Measurements from ENCODE around the gene TPRA1. TPM values are rescaled to one million over a fixed set of nuclear protein-coding genes. Genes with fewer than 3 reads are reported as not detected.
A peak's percentile ranks its signal among the peaks of the same experiment; 100 is the strongest.

The TPRA1 gene
- total and polyA plus RNA-seq, 9 of the 15 experiments (the other 6 are each of a cell fraction or from before 2014, with no cell fraction given) = 0.66 to 21.5 (median 11.1) TPM

DNA sequence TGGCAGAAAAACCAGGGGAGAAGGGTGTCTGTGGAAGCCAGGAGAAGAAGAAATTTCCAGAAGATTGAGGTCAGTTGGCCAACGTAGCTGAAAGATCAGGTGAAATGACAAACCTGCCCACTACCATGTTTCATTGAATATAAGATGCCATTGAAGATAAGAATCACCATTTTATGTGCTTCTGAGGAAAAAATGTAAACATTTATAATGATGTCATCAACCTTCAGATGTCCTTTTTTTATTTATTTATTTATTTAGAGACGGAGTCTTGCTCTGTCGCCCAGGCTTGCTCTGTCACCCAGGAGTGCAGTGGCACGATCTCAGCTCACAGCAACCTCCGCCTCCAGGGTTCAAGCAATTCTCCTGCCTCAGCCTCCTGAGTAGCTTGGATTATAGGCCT, 33.5 kb upstream of the TPRA1 start (continued):
- TF ChIP-seq, protein P1, sequence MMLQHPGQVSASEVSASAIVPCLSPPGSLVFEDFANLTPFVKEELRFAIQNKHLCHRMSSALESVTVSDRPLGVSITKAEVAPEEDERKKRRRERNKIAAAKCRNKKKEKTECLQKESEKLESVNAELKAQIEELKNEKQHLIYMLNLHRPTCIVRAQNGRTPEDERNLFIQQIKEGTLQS (IDR thresholded peaks at IDR 0.05) = peak; percentile 45; the same call in 1 of the 2 replicates
- TF ChIP-seq, protein P1 (CRISPR knock-in tag; conservative IDR thresholded peaks at IDR 0.05) = no peak
- TF ChIP-seq, protein P2, sequence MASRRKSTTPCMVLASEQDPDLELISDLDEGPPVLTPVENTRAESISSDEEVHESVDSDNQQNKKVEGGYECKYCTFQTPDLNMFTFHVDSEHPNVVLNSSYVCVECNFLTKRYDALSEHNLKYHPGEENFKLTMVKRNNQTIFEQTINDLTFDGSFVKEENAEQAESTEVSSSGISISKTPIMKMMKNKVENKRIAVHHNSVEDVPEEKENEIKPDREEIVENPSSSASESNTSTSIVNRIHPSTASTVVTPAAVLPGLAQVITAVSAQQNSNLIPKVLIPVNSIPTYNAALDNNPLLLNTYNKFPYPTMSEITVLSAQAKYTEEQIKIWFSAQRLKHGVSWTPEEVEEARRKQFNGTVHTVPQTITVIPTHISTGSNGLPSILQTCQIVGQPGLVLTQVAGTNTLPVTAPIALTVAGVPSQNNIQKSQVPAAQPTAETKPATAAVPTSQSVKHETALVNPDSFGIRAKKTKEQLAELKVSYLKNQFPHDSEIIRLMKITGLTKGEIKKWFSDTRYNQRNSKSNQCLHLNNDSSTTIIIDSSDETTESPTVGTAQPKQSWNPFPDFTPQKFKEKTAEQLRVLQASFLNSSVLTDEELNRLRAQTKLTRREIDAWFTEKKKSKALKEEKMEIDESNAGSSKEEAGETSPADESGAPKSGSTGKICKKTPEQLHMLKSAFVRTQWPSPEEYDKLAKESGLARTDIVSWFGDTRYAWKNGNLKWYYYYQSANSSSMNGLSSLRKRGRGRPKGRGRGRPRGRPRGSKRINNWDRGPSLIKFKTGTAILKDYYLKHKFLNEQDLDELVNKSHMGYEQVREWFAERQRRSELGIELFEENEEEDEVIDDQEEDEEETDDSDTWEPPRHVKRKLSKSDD (conservative IDR thresholded peaks at IDR 0.05; ENCODE audit: low read length) = no peak
- TF ChIP-seq, protein P3, sequence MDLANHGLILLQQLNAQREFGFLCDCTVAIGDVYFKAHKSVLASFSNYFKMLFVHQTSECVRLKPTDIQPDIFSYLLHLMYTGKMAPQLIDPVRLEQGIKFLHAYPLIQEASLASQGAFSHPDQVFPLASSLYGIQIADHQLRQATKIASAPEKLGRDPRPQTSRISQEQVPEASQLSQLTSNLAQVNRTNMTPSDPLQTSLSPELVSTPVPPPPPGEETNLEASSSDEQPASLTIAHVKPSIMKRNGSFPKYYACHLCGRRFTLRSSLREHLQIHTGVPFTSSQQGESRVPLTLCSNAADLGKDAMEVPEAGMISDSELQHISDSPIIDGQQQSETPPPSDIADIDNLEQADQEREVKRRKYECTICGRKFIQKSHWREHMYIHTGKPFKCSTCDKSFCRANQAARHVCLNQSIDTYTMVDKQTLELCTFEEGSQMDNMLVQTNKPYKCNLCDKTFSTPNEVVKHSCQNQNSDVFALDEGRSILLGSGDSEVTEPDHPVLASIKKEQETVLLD (IDR thresholded peaks at IDR 0.05) = no peak
